ENCODE results near the gene MYADML2.
A peak's percentile ranks its signal among the peaks of the same experiment; 100 is the strongest.

Gene MYADML2

DNA sequence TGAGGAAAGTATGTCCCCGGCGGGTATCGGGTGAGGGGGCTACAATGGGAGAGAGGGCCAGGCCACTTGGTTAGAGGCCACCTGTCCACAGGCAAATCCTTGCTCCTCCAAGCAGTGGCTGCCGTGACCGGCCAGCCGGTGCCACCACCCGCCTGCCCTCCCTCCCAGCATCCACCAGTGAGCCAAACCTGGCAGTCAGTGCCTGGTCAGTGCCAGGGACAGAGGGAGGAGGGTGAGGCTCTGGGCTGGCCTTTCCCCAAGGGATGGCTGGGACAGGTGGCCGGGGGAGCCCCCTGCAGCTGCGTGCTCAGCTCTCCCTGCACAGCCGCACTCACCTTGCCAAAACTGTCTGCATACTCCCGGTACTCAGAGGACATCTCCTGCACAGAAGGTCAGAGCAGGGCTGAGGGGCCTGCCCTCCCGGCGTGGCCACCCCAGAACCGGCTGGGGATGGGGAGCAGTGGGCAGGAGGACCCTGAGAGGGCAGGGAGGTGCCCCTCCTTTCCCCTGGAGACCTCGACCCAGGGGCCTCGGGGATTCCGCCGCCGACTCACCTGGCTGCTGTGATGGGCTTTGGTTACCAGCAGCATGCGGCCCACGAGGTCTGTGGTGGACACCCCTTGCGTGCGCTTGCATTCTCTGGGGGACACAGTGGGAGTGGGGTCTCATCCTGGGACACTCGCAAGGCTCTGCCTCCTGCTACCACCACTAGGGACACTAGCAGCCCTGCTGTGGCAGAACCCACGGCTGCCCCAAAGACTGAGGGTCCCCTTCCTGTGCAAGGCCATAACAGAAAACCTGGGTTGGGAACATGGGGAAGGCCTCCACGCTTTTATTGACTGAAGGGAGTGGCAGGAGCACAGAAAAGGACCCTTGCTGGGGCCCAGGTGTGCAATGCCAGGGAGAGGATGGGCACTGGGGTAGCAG lies 39.6 kb downstream of the MYADML2 start:
- TF ChIP-seq, protein P1, sequence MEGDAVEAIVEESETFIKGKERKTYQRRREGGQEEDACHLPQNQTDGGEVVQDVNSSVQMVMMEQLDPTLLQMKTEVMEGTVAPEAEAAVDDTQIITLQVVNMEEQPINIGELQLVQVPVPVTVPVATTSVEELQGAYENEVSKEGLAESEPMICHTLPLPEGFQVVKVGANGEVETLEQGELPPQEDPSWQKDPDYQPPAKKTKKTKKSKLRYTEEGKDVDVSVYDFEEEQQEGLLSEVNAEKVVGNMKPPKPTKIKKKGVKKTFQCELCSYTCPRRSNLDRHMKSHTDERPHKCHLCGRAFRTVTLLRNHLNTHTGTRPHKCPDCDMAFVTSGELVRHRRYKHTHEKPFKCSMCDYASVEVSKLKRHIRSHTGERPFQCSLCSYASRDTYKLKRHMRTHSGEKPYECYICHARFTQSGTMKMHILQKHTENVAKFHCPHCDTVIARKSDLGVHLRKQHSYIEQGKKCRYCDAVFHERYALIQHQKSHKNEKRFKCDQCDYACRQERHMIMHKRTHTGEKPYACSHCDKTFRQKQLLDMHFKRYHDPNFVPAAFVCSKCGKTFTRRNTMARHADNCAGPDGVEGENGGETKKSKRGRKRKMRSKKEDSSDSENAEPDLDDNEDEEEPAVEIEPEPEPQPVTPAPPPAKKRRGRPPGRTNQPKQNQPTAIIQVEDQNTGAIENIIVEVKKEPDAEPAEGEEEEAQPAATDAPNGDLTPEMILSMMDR (IDR thresholded peaks at IDR 0.05; ENCODE audit: borderline replicate concordance, insufficient read depth, low read depth, low read length), result no peak; the same call in 1 of the 2 replicates
- H3K4me3 ChIP-seq (ENCODE audit: low read depth, low read length), result no peak overlapping the region

DNA sequence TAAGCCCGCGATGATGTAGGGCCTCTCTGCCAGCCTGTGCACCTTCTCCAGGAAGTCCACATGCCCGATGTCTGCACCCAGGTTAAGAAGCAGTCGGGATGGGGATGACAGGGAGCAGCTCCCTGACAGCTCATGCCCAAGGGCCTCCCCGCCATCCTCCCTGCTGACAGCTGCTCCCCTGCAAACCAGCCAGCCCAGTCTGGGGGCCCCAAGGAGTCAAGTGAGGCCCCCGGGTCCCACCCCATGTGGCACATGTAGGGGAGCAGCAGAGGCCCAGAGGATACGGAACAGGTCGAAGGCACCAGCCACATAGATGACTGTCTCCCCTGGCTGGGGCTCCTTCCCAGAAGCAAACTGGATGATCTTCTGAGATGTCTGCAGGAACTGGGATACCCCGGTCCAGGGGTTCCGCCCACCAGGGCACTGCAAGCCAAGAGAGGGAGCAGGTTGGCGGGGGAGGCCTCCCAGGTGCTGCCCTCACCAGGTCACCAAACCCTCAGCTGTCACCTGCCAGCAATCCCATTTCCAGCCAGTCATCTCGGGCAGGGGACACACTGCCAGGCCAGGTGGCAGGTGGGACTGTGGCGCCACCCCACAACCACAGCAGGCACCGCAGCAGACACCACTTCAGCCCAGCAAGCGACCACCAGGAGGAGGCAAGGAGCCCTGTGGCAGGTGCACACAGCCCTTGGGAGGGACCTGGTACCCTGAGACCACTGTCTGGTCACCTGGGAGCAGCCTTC lies 40.4 kb downstream of the MYADML2 start:
- TF ChIP-seq, protein P1 (IDR thresholded peaks at IDR 0.05; ENCODE audit: borderline replicate concordance, insufficient read depth, low read depth, low read length), result 0 out of 2 replicates have a peak, but pooled peaks have one; percentile 10
- no peak overlapping the region for H3K4me3 ChIP-seq (ENCODE audit: low read depth, low read length)

DNA sequence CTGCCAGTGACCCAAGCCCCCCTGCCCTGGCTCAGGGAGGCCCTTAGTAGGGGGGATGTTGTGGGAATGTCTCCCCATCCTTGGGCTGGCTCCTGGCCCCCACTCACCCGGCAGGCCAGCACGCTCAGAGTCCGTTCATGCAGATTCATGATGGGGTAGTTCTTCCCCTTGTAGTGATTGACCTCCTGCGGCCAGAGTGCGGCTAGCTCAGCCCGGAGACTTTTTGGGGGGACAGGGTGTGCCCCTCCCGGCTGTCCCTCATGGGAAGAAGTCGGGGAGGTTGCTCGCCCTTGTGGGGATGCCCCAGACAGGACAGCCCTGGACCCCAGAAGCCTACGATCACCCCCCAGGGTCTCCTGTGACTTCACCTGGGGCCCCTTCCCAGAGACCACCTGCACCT lies 41.0 kb downstream of the MYADML2 start:
- no peak overlapping the region for H3K4me3 ChIP-seq (ENCODE audit: low read depth, low read length)
- TF ChIP-seq, protein P1 (IDR thresholded peaks at IDR 0.05; ENCODE audit: borderline replicate concordance, insufficient read depth, low read depth, low read length), result no peak

DNA sequence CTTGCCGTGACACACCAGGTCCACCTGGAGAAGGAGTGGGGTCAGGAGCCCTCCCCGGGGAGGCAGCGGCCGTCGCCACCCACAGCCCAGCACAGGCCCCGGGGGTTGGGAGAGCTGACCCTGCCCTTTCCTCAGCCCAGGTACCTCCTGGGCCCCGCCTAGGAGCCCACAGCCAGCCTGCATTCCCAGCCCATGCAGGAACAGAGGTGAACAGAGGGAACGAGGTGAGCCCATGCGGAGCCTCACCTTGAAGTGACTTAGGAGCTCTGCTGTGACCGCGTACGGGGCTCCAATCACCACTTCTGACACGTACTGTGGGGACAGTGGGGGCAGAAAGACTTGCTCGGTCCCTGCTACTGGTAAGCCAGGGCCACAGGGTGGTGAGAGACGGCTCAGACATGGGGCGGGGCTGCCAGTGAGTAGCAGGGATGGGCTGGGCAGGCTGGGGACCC lies 41.6 kb downstream of the MYADML2 start:
- no peak overlapping the region for H3K4me3 ChIP-seq (ENCODE audit: low read depth, low read length)
- TF ChIP-seq, protein P1 (IDR thresholded peaks at IDR 0.05; ENCODE audit: borderline replicate concordance, insufficient read depth, low read depth, low read length), result no peak

DNA sequence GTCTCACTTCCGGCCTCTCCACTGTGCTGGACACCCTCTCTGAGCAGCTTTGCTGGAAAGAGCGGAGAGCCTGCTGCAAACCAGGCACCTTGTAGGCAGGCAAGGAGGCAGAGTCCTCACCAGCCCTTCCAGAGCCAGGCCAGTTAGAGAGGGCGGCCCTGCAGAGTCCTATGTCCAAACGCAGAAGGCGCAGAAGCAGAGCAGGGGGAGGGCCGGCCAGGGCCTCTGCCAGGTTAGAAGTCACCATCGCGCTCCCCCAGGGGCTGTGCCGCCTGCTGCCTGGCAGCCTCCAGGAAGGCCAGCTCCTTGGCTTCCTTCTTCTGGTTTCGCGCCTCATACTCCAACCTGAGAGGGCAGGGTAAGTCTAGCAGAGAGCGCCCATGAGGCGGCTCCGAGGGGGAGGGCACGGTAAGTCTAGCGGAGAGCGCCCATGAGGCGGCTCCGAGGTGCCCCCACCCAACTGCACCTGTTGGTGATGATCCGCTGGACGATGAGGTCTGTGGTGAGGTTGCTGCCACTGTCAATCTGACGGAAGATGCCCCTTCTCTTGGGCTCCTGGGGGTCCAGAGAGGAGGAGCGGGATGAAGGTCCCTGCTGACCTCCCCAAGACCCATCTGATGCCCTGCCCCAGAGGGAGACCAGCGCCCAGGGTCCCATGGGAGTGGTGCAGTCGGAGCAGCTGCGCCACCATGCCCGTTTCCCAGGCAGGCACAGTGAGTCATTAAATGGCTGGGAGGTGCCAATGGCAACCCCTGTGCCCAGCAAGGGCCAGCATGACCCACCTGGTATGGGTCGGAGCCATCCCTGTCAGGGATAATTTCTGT lies 42.2 kb downstream of the MYADML2 start:
- H3K4me3 ChIP-seq (ENCODE audit: low read depth, low read length), result no peak overlapping the region
- TF ChIP-seq, protein P1 (IDR thresholded peaks at IDR 0.05; ENCODE audit: borderline replicate concordance, insufficient read depth, low read depth, low read length), result no peak

DNA sequence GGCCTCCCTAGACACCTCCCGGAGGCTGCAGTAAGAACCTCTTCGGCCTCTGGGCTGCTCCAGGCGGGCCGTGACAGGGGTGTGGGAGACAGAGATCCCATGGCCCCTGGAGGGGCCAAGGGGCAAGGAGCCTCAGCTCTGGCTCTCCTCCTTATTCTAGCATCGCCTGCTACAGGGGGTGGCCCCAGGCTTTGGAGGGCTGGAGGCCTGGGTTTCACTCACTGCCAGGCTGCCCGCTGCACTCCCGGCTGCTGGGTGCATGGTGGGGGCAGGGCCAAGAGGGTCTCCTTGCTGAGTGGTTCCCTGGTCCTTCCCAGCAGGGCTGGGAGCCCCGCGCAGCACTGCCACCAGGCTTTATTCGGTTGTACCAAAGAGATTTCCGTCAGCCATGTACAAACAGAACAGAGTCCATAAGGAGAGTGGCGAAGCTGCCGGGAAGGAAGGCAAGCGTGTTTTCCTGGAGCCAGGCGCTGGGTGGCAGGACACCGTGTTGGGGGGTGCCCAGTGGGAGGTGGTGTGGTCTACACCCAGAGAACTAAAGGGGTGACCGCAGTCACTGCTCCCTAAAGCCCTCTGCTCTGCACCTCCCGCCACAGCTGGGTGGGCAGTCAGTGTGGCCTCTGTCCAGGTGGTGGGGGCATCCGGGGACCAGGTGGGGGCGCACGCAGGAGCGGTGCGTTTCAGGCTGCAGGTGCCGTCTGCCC lies 43.0 kb downstream of the MYADML2 start:
- H3K4me3 ChIP-seq (ENCODE audit: low read depth, low read length), result no peak overlapping the region
- TF ChIP-seq, protein P1 (IDR thresholded peaks at IDR 0.05; ENCODE audit: borderline replicate concordance, insufficient read depth, low read depth, low read length), result no peak
